GM19193 (cell line): Measurements from ENCODE around the gene AEN.

ENCODE experiments used
- POLR2A ChIP-seq: IDR thresholded peaks from 4 replicates; pipeline ENCODE4 v1.6.1; 2011; ENCODE audit not compliant: insufficient read depth, insufficient read length; ENCODE audit errors: extremely low read depth

AEN gene

GRCh38 chr15:88651971-88652370 lies 30.8 kb downstream of the AEN start:
- no peak for TF ChIP-seq POLR2A

- TF ChIP-seq POLR2A: no peak
Observed at GRCh38 chr15:88652456-88653199, 31.5 kb downstream of the AEN start.

- no peak for TF ChIP-seq POLR2A
Observed at GRCh38 chr15:88653200-88654064, 32.3 kb downstream of the AEN start.

- no peak for TF ChIP-seq POLR2A
Observed at GRCh38 chr15:88654430-88655102, 33.4 kb downstream of the AEN start.

GRCh38 chr15:88655103-88655553 lies 34.0 kb downstream of the AEN start:
- no peak for TF ChIP-seq POLR2A

- TF ChIP-seq POLR2A: no peak
Observed at GRCh38 chr15:88655800-88656488, 34.8 kb downstream of the AEN start.

GRCh38 chr15:88656760-88657221 lies 35.7 kb downstream of the AEN start:
- TF ChIP-seq POLR2A: no peak

- TF ChIP-seq POLR2A: no peak
Observed at GRCh38 chr15:88657326-88658069, 36.4 kb downstream of the AEN start.

GRCh38 chr15:88658070-88658965 lies 37.2 kb downstream of the AEN start:
- no peak for TF ChIP-seq POLR2A

- no peak for TF ChIP-seq POLR2A
Observed at GRCh38 chr15:88658972-88659931, 38.1 kb downstream of the AEN start.

- no peak for TF ChIP-seq POLR2A
Observed at GRCh38 chr15:88661041-88661700, 40.0 kb downstream of the AEN start.

GRCh38 chr15:88661761-88662556 lies 40.8 kb downstream of the AEN start:
- no peak for TF ChIP-seq POLR2A
